ENCODE measurements around the gene TSSC4. TPM values are rescaled to one million over a fixed set of nuclear protein-coding genes. Genes with fewer than 3 reads are reported as not detected.
A peak's percentile ranks its signal among the peaks of the same experiment; 100 is the strongest.

TSSC4 gene
- total RNA-seq, 2 donors from 2014 or later: 35.6 to 59.0 TPM

GRCh38 chr11:2419638-2420501, 19.3 kb downstream of the TSSC4 start:
- peak; percentile 81 for DNase-seq
- intact Hi-C loops (cut with DNase I): loop anchor here (1.0 to 2.0 kb wide), 2 partner anchors 115 to 223 kb away; no protein-coding TSS in a partner anchor
- no peaks in the 10 kb centered on the region for H3K36me3 ChIP-seq
- no peak overlapping the region for H3K27ac ChIP-seq
- no peaks in the 10 kb centered on the region for H3K9me3 ChIP-seq
- peaks cover 7% of the 10 kb centered on the region for H3K4me1 ChIP-seq
- no peak overlapping the region for H3K9ac ChIP-seq (ENCODE audit: low read depth in 2 of 2, low read length in 2 of 2)
- H3K27me3 ChIP-seq: peaks cover 7% of the 10 kb centered on the region
- TF ChIP-seq CTCF (IDR thresholded peaks at IDR 0.05): peak; percentile 73
- H3K4me3 ChIP-seq: peak overlapping the region; percentile 27

GRCh38 chr11:2420502-2421225, 20.1 kb downstream of the TSSC4 start:
- Histone ChIP-seq H3K27me3 (peaks cover 7% of the 10 kb centered on the region), H3K27ac (no peak overlapping the region), H3K4me1 (peaks cover 7% of the 10 kb centered on the region), H3K9ac (ENCODE audit: low read depth in 2 of 2, low read length in 2 of 2) (no peak overlapping the region), H3K9me3 (no peaks in the 10 kb centered on the region), H3K36me3 (no peaks in the 10 kb centered on the region), H3K4me3 (peak overlapping the region; percentile 27)
- DNase-seq: peak; percentile 79
- peak; percentile 87 for TF ChIP-seq CTCF (IDR thresholded peaks at IDR 0.05)
- intact Hi-C loops (cut with DNase I): loop anchor here (1.0 to 2.0 kb wide), 2 partner anchors 115 to 224 kb away; no protein-coding TSS in a partner anchor

GRCh38 chr11:2421226-2421994, 20.9 kb downstream of the TSSC4 start:
- intact Hi-C loops (cut with DNase I): loop anchor here (2.0 kb wide), 1 partner anchor 225 kb away; no protein-coding TSS in a partner anchor
- Histone ChIP-seq H3K9me3 (no peaks in the 10 kb centered on the region), H3K4me3 (no peak overlapping the region), H3K36me3 (no peaks in the 10 kb centered on the region), H3K9ac (ENCODE audit: low read depth in 2 of 2, low read length in 2 of 2) (no peak overlapping the region), H3K27me3 (peaks cover 7% of the 10 kb centered on the region), H3K27ac (no peak overlapping the region), H3K4me1 (peaks cover 7% of the 10 kb centered on the region)
- no peak for DNase-seq
- no peak for TF ChIP-seq CTCF (IDR thresholded peaks at IDR 0.05)

- peaks cover 7% of the 10 kb centered on the region for H3K27me3 ChIP-seq
- H3K9me3 ChIP-seq: no peaks in the 10 kb centered on the region
- peaks cover 7% of the 10 kb centered on the region for H3K4me1 ChIP-seq
- H3K4me3 ChIP-seq: no peak overlapping the region
- DNase-seq: no peak
- H3K36me3 ChIP-seq: no peaks in the 10 kb centered on the region
- intact Hi-C loops (cut with DNase I): loop anchor here (2.0 kb wide), 1 partner anchor 225 kb away; no protein-coding TSS in a partner anchor
- no peak overlapping the region for H3K9ac ChIP-seq (ENCODE audit: low read depth in 2 of 2, low read length in 2 of 2)
- no peak overlapping the region for H3K27ac ChIP-seq
- TF ChIP-seq CTCF (IDR thresholded peaks at IDR 0.05): no peak
Observed at GRCh38 chr11:2421996-2422395, 21.4 kb downstream of the TSSC4 start.
